ENCODE measurements around the gene SPCS1. TPM values are rescaled to one million over a fixed set of nuclear protein-coding genes. Genes with fewer than 3 reads are reported as not detected.
"Not testable (repeated sequence)": the region's sequence is repeated elsewhere in the genome, so short reads cannot be mapped to it uniquely, and the experiment has no call there.

Gene SPCS1
- total RNA-seq, 1 experiment from 2014 or later: 133 TPM

GRCh38 chr3:52670621-52671521, 35.0 kb upstream of the SPCS1 start:
- no peaks in the 10 kb centered on the region for H4K20me1 ChIP-seq (ENCODE audit: low read length)
- H3K36me3 ChIP-seq (ENCODE audit: low read depth, low read length): peaks cover 22% of the 10 kb centered on the region
- peak; percentile 99 for DNase-seq
- peak overlapping the region; percentile 79 for H3K4me2 ChIP-seq (ENCODE audit: low read length)
- H3K9me2 ChIP-seq (replicated peaks; ENCODE audit: low read length): no peaks in the 10 kb centered on the region
- intact Hi-C loops (cut with micrococcal nuclease): loop anchor here (1.0 kb wide), 1 partner anchor 14 kb away; the partner anchor contains the start of gene PBRM1
- H3K79me2 ChIP-seq (ENCODE audit: low read length): peaks cover 27% of the 10 kb centered on the region
- no peak overlapping the region for H2AFZ ChIP-seq (ENCODE audit: low read length)
- ChIA-PET CTCF (no interaction called here), POLR2A (ENCODE audit: unreplicated experiment) (no interaction called here)
- H3K27ac ChIP-seq (ENCODE audit: low read length): peak overlapping the region; percentile 97
- TF ChIP-seq, protein P1, sequence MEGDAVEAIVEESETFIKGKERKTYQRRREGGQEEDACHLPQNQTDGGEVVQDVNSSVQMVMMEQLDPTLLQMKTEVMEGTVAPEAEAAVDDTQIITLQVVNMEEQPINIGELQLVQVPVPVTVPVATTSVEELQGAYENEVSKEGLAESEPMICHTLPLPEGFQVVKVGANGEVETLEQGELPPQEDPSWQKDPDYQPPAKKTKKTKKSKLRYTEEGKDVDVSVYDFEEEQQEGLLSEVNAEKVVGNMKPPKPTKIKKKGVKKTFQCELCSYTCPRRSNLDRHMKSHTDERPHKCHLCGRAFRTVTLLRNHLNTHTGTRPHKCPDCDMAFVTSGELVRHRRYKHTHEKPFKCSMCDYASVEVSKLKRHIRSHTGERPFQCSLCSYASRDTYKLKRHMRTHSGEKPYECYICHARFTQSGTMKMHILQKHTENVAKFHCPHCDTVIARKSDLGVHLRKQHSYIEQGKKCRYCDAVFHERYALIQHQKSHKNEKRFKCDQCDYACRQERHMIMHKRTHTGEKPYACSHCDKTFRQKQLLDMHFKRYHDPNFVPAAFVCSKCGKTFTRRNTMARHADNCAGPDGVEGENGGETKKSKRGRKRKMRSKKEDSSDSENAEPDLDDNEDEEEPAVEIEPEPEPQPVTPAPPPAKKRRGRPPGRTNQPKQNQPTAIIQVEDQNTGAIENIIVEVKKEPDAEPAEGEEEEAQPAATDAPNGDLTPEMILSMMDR (conservative IDR thresholded peaks at IDR 0.05; ENCODE audit: low read depth, low read length): 0 out of 2 replicates have a peak, but pooled peaks have one; percentile 11
- no peak for TF ChIP-seq EZH2phosphoT487 (IDR thresholded peaks at IDR 0.05; ENCODE audit: borderline replicate concordance, low read length)
- no peaks in the 10 kb centered on the region for H3K9me3 ChIP-seq (ENCODE audit: low read length)
- peak; percentile 96 for ATAC-seq
- peaks cover 26% of the 10 kb centered on the region for H3K4me1 ChIP-seq (ENCODE audit: insufficient read depth, low read length)
- H3K4me3 ChIP-seq (ENCODE audit: low read length): peak overlapping the region; percentile 49
- BruUV-seq (replicated peaks): no TSS peak
- peaks cover 16% of the 10 kb centered on the region for H3F3A ChIP-seq (ENCODE audit: low read length, unreplicated experiment)
- peak overlapping the region; percentile 75 for H3K9ac ChIP-seq (ENCODE audit: low read length)
- no peaks in the 10 kb centered on the region for H3K27me3 ChIP-seq (ENCODE audit: low read length)

DNA sequence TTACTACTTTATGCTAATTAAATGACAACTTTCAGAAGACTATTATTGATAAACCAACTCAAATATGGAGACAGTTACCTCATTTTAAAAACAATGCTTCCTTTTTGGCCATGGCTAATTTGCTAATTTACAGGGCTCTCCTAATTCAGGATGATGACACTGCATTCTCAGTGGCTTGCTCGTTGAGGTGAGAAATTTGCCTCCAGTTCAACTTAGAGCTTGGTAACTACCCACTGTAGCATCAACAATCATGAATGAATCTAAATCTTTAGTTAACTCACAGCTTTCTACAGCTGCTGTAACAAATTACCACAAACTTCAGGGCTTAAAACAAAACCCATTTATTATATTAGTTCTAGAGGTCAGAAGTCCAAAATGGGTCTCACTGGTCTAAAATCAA, 34.2 kb upstream of the SPCS1 start:
- no TSS peak for BruUV-seq (replicated peaks)
- Histone ChIP-seq H3K27ac (ENCODE audit: low read length) (peak overlapping the region; percentile 97), H3K9me2 (replicated peaks; ENCODE audit: low read length) (no peaks in the 10 kb centered on the region), H3K36me3 (ENCODE audit: low read depth, low read length) (peaks cover 24% of the 10 kb centered on the region), H2AFZ (ENCODE audit: low read length) (no peak overlapping the region), H3K4me1 (ENCODE audit: insufficient read depth, low read length) (peaks cover 26% of the 10 kb centered on the region), H3K9ac (ENCODE audit: low read length) (peak overlapping the region; percentile 48), H4K20me1 (ENCODE audit: low read length) (no peaks in the 10 kb centered on the region), H3F3A (ENCODE audit: low read length, unreplicated experiment) (peaks cover 16% of the 10 kb centered on the region), H3K4me3 (ENCODE audit: low read length) (peak overlapping the region; percentile 41), H3K4me2 (ENCODE audit: low read length) (peak overlapping the region; percentile 67), H3K27me3 (ENCODE audit: low read length) (no peaks in the 10 kb centered on the region), H3K9me3 (ENCODE audit: low read length) (no peaks in the 10 kb centered on the region), H3K79me2 (ENCODE audit: low read length) (peaks cover 27% of the 10 kb centered on the region)
- TF ChIP-seq EZH2 (IDR thresholded peaks at IDR 0.05; ENCODE audit: low read length, unreplicated experiment) (no peak), EZH2phosphoT487 (IDR thresholded peaks at IDR 0.05; ENCODE audit: borderline replicate concordance, low read length) (no peak)
- TF ChIP-seq, protein P1 (conservative IDR thresholded peaks at IDR 0.05; ENCODE audit: low read depth, low read length): no peak
- CTCF ChIA-PET: no interaction called here
- no peak for DNase-seq
- intact Hi-C loops (cut with micrococcal nuclease): loop anchor here (1.0 kb wide), 1 partner anchor 14 kb away; the partner anchor contains the start of gene PBRM1
- ATAC-seq: no peak
- POLR2A ChIA-PET (ENCODE audit: unreplicated experiment): no interaction called here

DNA sequence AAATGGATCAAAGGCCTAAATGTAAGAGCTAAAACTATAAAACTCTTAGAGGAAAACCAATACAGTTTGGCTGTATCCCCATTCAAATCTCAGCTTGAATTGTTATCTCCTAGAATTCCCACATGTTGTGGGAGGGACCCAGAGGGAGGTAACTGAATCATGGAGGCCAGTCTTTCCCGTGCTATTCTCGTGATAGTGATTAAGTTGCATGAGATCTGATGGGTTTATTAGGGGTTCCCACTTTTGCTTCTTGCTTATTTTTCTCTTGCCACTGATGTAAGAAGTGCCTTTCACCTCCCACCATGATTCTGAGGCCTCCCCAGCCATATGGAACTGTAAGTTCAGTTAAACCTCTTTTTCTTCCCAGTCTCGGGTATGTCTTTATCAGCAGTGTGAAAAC, 29.7 kb upstream of the SPCS1 start:
- H2AFZ ChIP-seq (ENCODE audit: low read length); CTCF ChIA-PET; ATAC-seq; H3K4me3 ChIP-seq (ENCODE audit: low read length); BruUV-seq (replicated peaks); H3K27ac ChIP-seq (ENCODE audit: low read length); H3K9ac ChIP-seq (ENCODE audit: low read length); H4K20me1 ChIP-seq (ENCODE audit: low read length); H3K9me3 ChIP-seq (ENCODE audit: low read length); DNase-seq; POLR2A ChIA-PET (ENCODE audit: unreplicated experiment); H3K27me3 ChIP-seq (ENCODE audit: low read length); H3K4me2 ChIP-seq (ENCODE audit: low read length); H3K9me2 ChIP-seq (replicated peaks; ENCODE audit: low read length); H3F3A ChIP-seq (ENCODE audit: low read length, unreplicated experiment); intact Hi-C loops (cut with micrococcal nuclease): not testable (repeated sequence)
- peaks cover 12% of the 10 kb centered on the region for H3K4me1 ChIP-seq (ENCODE audit: insufficient read depth, low read length)
- H3K36me3 ChIP-seq (ENCODE audit: low read depth, low read length): peaks cover 42% of the 10 kb centered on the region
- H3K79me2 ChIP-seq (ENCODE audit: low read length): peaks cover 34% of the 10 kb centered on the region
